Naive thymus-derived CD4-positive, alpha-beta T cell (primary cell): ENCODE results near the gene TENM4. TPM values are rescaled to one million over a fixed set of nuclear protein-coding genes. Genes with fewer than 3 reads are reported as not detected.

Experiments
- ATAC-seq: fragments of 150-1000 bp; cut with Tn5 transposase; 2 replicates; pipeline ENCODE4 v1.10.0; 2021; ENCODE audit warnings: mild to moderate bottlenecking, moderate library complexity
- CTCF ChIA-PET: fragments of 350-600 bp; sonication (Branson Sonifier 250); formaldehyde crosslinking; loops from one replicate; lab custom pipeline; 2021; ENCODE audit warnings: antibody characterized with exemption; lab: Charles Lee
- POLR2A ChIA-PET: fragments of 350-600 bp; sonication (Branson Sonifier 250); formaldehyde crosslinking; loops from one replicate; lab custom pipeline; 2021; ENCODE audit warnings: antibody characterized with exemption, inconsistent platforms; lab: Charles Lee
- DNase-seq, 9 donors: peaks; one replicate each; pipeline versions ENCODE4 v3.0.0 to v3.0.0-alpha.2; 2020 to 2022; ENCODE audit warnings: mixed read lengths in 1 of 9
- H3K27ac ChIP-seq: one replicate; pipeline ENCODE4 v1.7.0; 2013; ENCODE audit warnings: mild to moderate bottlenecking, low read depth, low read length, moderate library complexity
- H3K27me3 ChIP-seq, 2 donors: one replicate each; pipeline ENCODE4 v1.7.0; 2013; ENCODE audit warnings: low read length in 2 of 2, mild to moderate bottlenecking in 2 of 2, moderate library complexity in 2 of 2; ENCODE audit not compliant: control insufficient read depth in 2 of 2, insufficient read depth in 2 of 2
- H3K36me3 ChIP-seq, 3 experiments: 1 replicate in 2 of 3; 2 replicates in 1 of 3; pipeline ENCODE4 v1.7.0; 2013; ENCODE audit warnings: low read length in 3 of 3, mild to moderate bottlenecking in 3 of 3, moderate library complexity in 1 of 3; ENCODE audit not compliant: insufficient read depth in 3 of 3, control insufficient read depth in 2 of 3
- H3K4me1 ChIP-seq, 2 donors: one replicate each; pipeline ENCODE4 v1.7.0; 2013; ENCODE audit warnings: low read length in 2 of 2, mild to moderate bottlenecking in 2 of 2, moderate library complexity in 1 of 2; ENCODE audit not compliant: control insufficient read depth in 2 of 2, insufficient read depth in 2 of 2
- H3K4me3 ChIP-seq: 2 replicates; pipeline ENCODE4 v1.7.0; 2013; ENCODE audit warnings: mild to moderate bottlenecking, low read length
- H3K9me3 ChIP-seq, 3 experiments: 1 replicate in 2 of 3; 2 replicates in 1 of 3; pipeline ENCODE4 v1.7.0; 2013; ENCODE audit warnings: low read length in 3 of 3; ENCODE audit not compliant: control insufficient read depth in 2 of 3
- H3K27ac Mint-ChIP-seq, 9 donors: one replicate each; pipeline ENCODE4 v1.8.0; 2020 to 2022; ENCODE audit warnings: mixed read lengths in 9 of 9, mild to moderate bottlenecking in 8 of 9, moderate library complexity in 5 of 9, inconsistent platforms in 2 of 9
- H3K27me3 Mint-ChIP-seq, 5 donors: one replicate each; pipeline ENCODE4 v1.8.0; 2021 to 2022; ENCODE audit warnings: mixed read lengths in 5 of 5, mild to moderate bottlenecking in 1 of 5
- H3K36me3 Mint-ChIP-seq, 5 donors: one replicate each; pipeline ENCODE4 v1.8.0; 2020 to 2022; ENCODE audit warnings: mixed read lengths in 5 of 5, mild to moderate bottlenecking in 3 of 5, inconsistent platforms in 1 of 5
- H3K4me1 Mint-ChIP-seq, 7 donors: one replicate each; pipeline ENCODE4 v1.8.0; 2020 to 2022; ENCODE audit warnings: mixed read lengths in 7 of 7, mild to moderate bottlenecking in 3 of 7, inconsistent platforms in 1 of 7
- H3K4me3 Mint-ChIP-seq, 10 donors: one replicate each; pipeline ENCODE4 v1.8.0; 2020 to 2022; ENCODE audit warnings: mild to moderate bottlenecking in 10 of 10, mixed read lengths in 10 of 10, moderate library complexity in 6 of 10, inconsistent platforms in 2 of 10
- H3K9me3 Mint-ChIP-seq, 11 donors: one replicate each; pipeline ENCODE4 v1.8.0; 2020 to 2022; ENCODE audit warnings: mixed read lengths in 11 of 11, mild to moderate bottlenecking in 4 of 11, inconsistent platforms in 1 of 11, moderate library complexity in 1 of 11
- intact Hi-C, 2 donors: fragments of 100-400 bp; cut with micrococcal nuclease; formaldehyde crosslinking; loops; one replicate each; pipeline ENCODE4 v1.15.1; 2023
- polyA plus RNA-seq, 2 donors: library from polyadenylated mRNA; unstranded; fragments of 300-500 nt; fragmentation: Illumina TruSeq; gene quantifications; one replicate each; pipeline ENCODE4 v1.2.3, GENCODE V29; 2021
- total RNA-seq, 6 experiments: library from RNA in 5 of 6; stranded (reverse) in 5 of 6; gene quantifications; 1 replicate in 5 of 6; 2 replicates in 1 of 6; pipeline ENCODE4 v1.2.3 and lab custom pipeline; 2021 to 2026

TENM4 gene
- total and polyA plus RNA-seq, 7 experiments from 2014 or later = 0.32 to 0.47 TPM; not detected in 5

DNA sequence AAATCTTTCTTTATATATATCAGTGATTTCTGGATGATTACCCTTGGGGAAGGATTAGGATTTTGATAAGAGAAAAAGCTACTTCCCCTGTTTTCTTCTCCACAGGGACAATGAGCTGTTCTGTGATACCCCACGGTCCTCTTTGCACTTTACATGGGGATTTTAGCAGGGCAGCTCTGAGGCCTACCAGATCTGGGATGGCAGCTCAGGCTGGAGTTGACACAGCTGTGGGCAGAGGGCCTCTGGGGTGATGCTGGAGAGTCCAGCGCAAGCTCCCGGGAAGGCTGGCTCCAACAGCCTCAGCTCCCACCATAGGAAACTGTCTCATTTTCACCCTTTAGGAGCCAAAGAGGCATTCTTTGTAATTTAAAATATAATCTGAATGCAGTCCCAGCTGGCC lies 482.4 kb downstream of the TENM4 start:
- H3K27ac Mint-ChIP-seq = no peak overlapping the region
- H3K4me1 Mint-ChIP-seq = peaks cover 0 to 8% (median 0%) of the 10 kb centered on the region in 7 donors
- peaks cover 0 to 10% of the 10 kb centered on the region in 2 donors for H3K27me3 ChIP-seq
- H3K27ac ChIP-seq = no peak overlapping the region
- ChIA-PET POLR2A (no interaction called here), CTCF (no interaction called here)
- no peak for DNase-seq
- H3K4me3 ChIP-seq = no peak overlapping the region
- H3K4me3 Mint-ChIP-seq = no peak overlapping the region
- no peaks in the 10 kb centered on the region for H3K9me3 ChIP-seq
- no peak for ATAC-seq
- no peaks in the 10 kb centered on the region for H3K4me1 ChIP-seq
- no peaks in the 10 kb centered on the region for H3K36me3 ChIP-seq
- H3K36me3 Mint-ChIP-seq = no peaks in the 10 kb centered on the region
- H3K9me3 Mint-ChIP-seq = no peaks in the 10 kb centered on the region
- intact Hi-C loops = no loop called here
- peaks cover 28 to 41% (median 37%) of the 10 kb centered on the region in 5 donors for H3K27me3 Mint-ChIP-seq

DNA sequence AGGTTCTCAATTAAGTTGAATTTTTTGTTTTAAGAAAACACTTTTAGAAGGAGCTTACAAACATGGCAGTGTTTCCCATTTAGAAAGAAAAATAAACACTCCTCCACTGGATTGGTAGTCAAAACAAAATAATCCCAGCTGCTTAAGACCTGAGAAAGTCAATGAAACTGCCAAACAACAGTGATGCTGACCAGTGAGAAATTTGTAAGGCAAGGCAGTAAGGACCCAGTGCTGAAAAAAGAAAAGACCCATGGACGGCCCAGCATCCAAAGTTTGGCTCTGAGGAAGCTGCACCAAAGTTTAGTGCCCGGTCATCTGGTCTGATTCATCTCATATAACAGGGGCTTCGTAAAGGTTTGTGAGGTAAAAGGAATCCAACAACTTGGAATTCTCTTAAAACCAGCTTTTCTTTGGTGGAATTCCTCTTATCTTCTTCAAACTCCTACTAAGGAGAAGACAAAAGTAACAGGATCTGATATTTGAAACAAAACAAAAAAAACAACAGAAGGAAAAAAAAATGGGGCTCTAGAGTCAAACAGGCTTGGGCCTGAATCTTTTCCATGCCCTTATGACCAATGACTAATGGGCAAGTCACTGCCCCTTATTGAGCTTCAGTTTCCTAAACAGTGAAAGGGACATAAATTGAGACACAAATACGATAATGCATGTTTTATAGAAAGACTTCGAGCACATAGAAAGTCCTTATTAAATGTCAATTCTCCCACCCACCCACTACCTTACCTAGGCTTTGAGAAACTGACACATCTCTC lies 483.2 kb downstream of the TENM4 start:
- ATAC-seq (no peak), DNase-seq (no peak)
- Histone ChIP-seq H3K4me1 (no peaks in the 10 kb centered on the region), H3K27ac (no peak overlapping the region), H3K9me3 (no peaks in the 10 kb centered on the region), H3K4me3 (no peak overlapping the region), H3K36me3 (no peaks in the 10 kb centered on the region), H3K27me3 (peaks cover 0 to 4% of the 10 kb centered on the region in 2 donors)
- H3K9me3 Mint-ChIP-seq = peaks cover 0 to under 1% (median 0%) of the 10 kb centered on the region in 11 donors
- ChIA-PET POLR2A (no interaction called here), CTCF (no interaction called here)
- intact Hi-C loops = no loop called here
- peaks cover 26 to 40% (median 30%) of the 10 kb centered on the region in 5 donors for H3K27me3 Mint-ChIP-seq
- H3K36me3 Mint-ChIP-seq = no peaks in the 10 kb centered on the region
- H3K27ac Mint-ChIP-seq = no peak overlapping the region
- peaks cover 0 to 5% (median 0%) of the 10 kb centered on the region in 7 donors for H3K4me1 Mint-ChIP-seq
- no peak overlapping the region for H3K4me3 Mint-ChIP-seq

DNA sequence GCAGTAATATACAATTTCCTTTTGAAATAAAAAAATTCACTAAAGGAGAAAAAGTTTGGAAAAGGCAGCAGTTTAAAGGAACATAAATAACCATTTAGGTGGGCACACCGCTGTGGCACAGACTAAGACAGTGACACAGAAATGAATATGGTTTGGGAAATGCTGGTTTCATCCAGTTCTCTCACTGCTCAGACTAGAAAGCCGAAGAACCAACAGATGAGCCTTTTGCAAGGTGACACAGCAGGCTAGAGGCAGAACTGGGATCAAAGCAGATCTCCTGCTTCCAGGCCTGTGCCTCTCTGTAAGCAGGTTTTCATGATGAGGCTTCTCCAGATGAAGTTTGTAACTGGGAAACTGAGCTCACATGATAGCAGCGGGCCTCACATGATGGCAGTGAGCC lies 486.1 kb downstream of the TENM4 start:
- Histone ChIP-seq H3K9me3 (no peaks in the 10 kb centered on the region), H3K4me1 (no peaks in the 10 kb centered on the region), H3K27me3 (no peaks in the 10 kb centered on the region), H3K27ac (no peak overlapping the region), H3K36me3 (no peaks in the 10 kb centered on the region), H3K4me3 (no peak overlapping the region)
- H3K9me3 Mint-ChIP-seq = peaks cover 0 to 1% (median 0%) of the 10 kb centered on the region in 11 donors
- no peak overlapping the region for H3K4me3 Mint-ChIP-seq
- no peaks in the 10 kb centered on the region for H3K36me3 Mint-ChIP-seq
- H3K27me3 Mint-ChIP-seq = peaks cover 11 to 27% (median 14%) of the 10 kb centered on the region in 5 donors
- no peak overlapping the region for H3K27ac Mint-ChIP-seq
- H3K4me1 Mint-ChIP-seq = no peaks in the 10 kb centered on the region
- no peak for DNase-seq
- CTCF ChIA-PET = interaction anchor here (0.6 kb wide), 1 partner anchor 200 kb away, joined by 6 read pairs; no protein-coding TSS in a partner anchor
- intact Hi-C loops = no loop called here
- no peak for ATAC-seq
- POLR2A ChIA-PET = no interaction called here

DNA sequence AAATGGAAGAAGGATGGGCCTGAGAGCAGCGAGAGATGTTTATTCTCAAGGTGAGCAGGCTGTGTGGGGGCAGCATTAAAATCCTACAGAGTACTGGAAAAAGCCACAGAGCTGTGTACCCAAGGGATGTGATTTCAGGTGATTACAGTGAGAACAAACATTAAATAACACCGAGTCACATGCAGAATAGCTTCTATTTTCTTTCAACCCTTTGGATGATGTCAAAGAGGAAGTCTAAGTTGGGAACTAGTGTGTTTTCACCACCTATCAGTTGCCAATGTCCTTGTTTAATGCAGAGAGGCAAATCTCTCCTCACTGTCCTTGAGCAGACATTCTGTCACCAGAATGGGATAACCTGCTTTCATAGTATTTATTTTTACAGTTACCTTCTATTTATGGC lies 486.6 kb downstream of the TENM4 start:
- peaks cover 10 to 23% (median 14%) of the 10 kb centered on the region in 5 donors for H3K27me3 Mint-ChIP-seq
- intact Hi-C loops = no loop called here
- CTCF ChIA-PET = no interaction called here

DNA sequence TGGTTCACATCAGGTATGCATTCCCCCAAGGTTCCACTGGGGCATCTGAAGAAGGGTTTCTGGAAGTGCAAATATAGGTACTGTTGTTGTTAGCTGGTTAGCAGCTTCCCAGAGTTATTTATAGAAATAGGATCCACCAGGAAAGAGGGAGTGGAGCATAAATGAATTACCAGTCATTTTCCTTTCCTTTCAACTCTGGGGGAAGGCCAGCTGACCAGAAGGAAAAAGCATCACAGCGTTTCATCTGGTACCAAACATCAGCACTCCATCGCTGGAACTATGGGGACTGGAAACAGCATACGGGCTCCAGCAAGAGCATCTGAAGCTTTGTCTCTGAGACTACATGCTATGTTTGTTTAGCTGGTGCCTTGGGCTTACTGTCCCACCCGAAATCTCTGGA lies 487.9 kb downstream of the TENM4 start:
- peaks cover 5 to 22% (median 13%) of the 10 kb centered on the region in 5 donors for H3K27me3 Mint-ChIP-seq
- H3K36me3 Mint-ChIP-seq = no peaks in the 10 kb centered on the region
- Histone ChIP-seq H3K9me3 (no peaks in the 10 kb centered on the region), H3K36me3 (no peaks in the 10 kb centered on the region), H3K27me3 (no peaks in the 10 kb centered on the region), H3K4me1 (no peaks in the 10 kb centered on the region), H3K4me3 (no peak overlapping the region), H3K27ac (no peak overlapping the region)
- no peaks in the 10 kb centered on the region for H3K4me1 Mint-ChIP-seq
- H3K9me3 Mint-ChIP-seq = peaks cover 0 to 2% (median 0%) of the 10 kb centered on the region in 11 donors
- intact Hi-C loops = no loop called here
- DNase-seq (no peak), ATAC-seq (no peak)
- POLR2A ChIA-PET = no interaction called here
- CTCF ChIA-PET = no interaction called here
- no peak overlapping the region for H3K27ac Mint-ChIP-seq
- no peak overlapping the region for H3K4me3 Mint-ChIP-seq

More for the DNA sequence above, 486.6 kb downstream of the TENM4 start:
- no peaks in the 10 kb centered on the region for H3K36me3 ChIP-seq
- no peak overlapping the region for H3K27ac ChIP-seq
- no peak for ATAC-seq
- H3K27me3 ChIP-seq = no peaks in the 10 kb centered on the region
- Mint-ChIP-seq H3K4me3 (no peak overlapping the region), H3K27ac (no peak overlapping the region), H3K36me3 (no peaks in the 10 kb centered on the region), H3K9me3 (peaks cover 0 to 1% (median 0%) of the 10 kb centered on the region in 11 donors), H3K4me1 (no peaks in the 10 kb centered on the region)
- DNase-seq = no peak
- H3K9me3 ChIP-seq = no peaks in the 10 kb centered on the region
- no peak overlapping the region for H3K4me3 ChIP-seq
- POLR2A ChIA-PET = no interaction called here
- H3K4me1 ChIP-seq = no peaks in the 10 kb centered on the region

DNA sequence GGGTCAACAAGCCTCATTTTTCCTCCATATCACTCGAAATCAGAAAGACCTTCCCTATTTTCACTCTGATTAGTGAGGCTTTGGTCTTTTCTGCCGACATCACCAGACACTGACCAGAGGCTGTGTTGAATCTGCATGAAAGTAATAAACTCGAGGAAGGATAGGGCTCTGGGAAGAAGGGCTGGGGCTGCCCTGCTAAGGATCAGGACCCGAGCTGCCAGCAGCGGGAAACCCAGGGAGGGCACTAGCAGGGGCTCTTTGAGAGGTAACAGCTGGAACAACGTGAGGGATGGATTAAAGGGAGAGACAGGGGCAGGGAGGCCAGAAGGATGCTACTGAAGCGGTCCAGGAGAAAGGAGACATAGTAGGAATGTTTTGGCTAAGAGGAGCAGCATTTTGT lies 488.7 kb downstream of the TENM4 start:
- no peak for DNase-seq
- Histone ChIP-seq H3K27ac (no peak overlapping the region), H3K36me3 (no peaks in the 10 kb centered on the region), H3K4me1 (no peaks in the 10 kb centered on the region), H3K9me3 (no peaks in the 10 kb centered on the region), H3K4me3 (no peak overlapping the region), H3K27me3 (no peaks in the 10 kb centered on the region)
- Mint-ChIP-seq H3K4me1 (no peaks in the 10 kb centered on the region), H3K36me3 (no peaks in the 10 kb centered on the region), H3K27me3 (peaks cover 5 to 22% (median 13%) of the 10 kb centered on the region in 5 donors), H3K4me3 (no peak overlapping the region), H3K27ac (no peak overlapping the region), H3K9me3 (peaks cover 0 to 4% (median 0%) of the 10 kb centered on the region in 11 donors)
- POLR2A ChIA-PET = no interaction called here
- CTCF ChIA-PET = no interaction called here
- ATAC-seq = no peak
- intact Hi-C loops = no loop called here
